Upper lobe of right lung (tissue), 1 donor: ENCODE data around the gene CHRFAM7A. TPM values are rescaled to one million over a fixed set of nuclear protein-coding genes. Genes with fewer than 3 reads are reported as not detected.
"Not testable (repeated sequence)": the region's sequence is repeated elsewhere in the genome, so short reads cannot be mapped to it uniquely, and the experiment has no call there.

Source experiments
- ATAC-seq: fragments of 200-7000 bp; cut with Tn5 transposase; one replicate; pipeline ENCODE4 v1.9.1; 2020; ENCODE audit warnings: mild to moderate bottlenecking, moderate library complexity
- DNase-seq: peaks from one replicate; pipeline ENCODE4 v3.0.0-alpha.2; 2020
- H3K27ac ChIP-seq: fragments of 200-600 bp; one replicate; pipeline ENCODE4 v1.8.0; 2022
- H3K27me3 ChIP-seq: fragments of 200-600 bp; one replicate; pipeline ENCODE4 v1.8.0; 2022; ENCODE audit warnings: mild to moderate bottlenecking
- H3K36me3 ChIP-seq: fragments of 200-600 bp; one replicate; pipeline ENCODE4 v1.8.0; 2022
- H3K4me1 ChIP-seq: fragments of 200-600 bp; one replicate; pipeline ENCODE4 v1.8.0; 2022
- H3K4me3 ChIP-seq: fragments of 200-600 bp; one replicate; pipeline ENCODE4 v1.8.0; 2022; ENCODE audit warnings: mild to moderate bottlenecking
- H3K9me3 ChIP-seq: fragments of 200-600 bp; one replicate; pipeline ENCODE4 v1.8.0; 2022
- CTCF ChIP-seq: fragments of 200-600 bp; IDR thresholded peaks from one replicate; pipeline ENCODE4 v1.8.0; 2022; ENCODE audit warnings: antibody characterized with exemption
- intact Hi-C: fragments of 100-400 bp; cut with DNase I; formaldehyde crosslinking; loops from one replicate; pipeline ENCODE4 v1.11.0; 2022
- long read RNA-seq: library from polyadenylated mRNA; unstranded; transcript quantifications from one replicate; pipeline ENCODE4 v2.0.0, GENCODE V29; 2021
- total RNA-seq: library from RNA; stranded (reverse); fragmentation: NEBNext Ultra II Directional; extraction: Animal tissue kit (Norgen Biotek cat#: 25700); gene quantifications from one replicate; pipeline ENCODE4 v1.2.1, GENCODE V29; 2021
- donor health status: DM: no; HTN: yes; CAD: no; lungs with severe emphysema.

Gene CHRFAM7A
- total RNA-seq, result 1.1 TPM
- long read RNA-seq, full-length matches to known transcripts, result 1 of 1 reads
- long read RNA-seq, partial matches to known transcripts, result 0 of 1 reads
- long read RNA-seq, other reads (novel, unspliced or antisense), result 0 of 1 reads

- H3K4me3 ChIP-seq, H3K27ac ChIP-seq, H3K9me3 ChIP-seq, H3K36me3 ChIP-seq, H3K4me1 ChIP-seq, H3K27me3 ChIP-seq, intact Hi-C loops, DNase-seq: not testable (repeated sequence)
- ATAC-seq, result peak; percentile 94
Observed at GRCh38 chr15:30392766-30393663, at the start of gene CHRFAM7A. TSS of gene CHRFAM7A (minus strand) at chr15:30393540. CDS start at chr15:30383351, 10,189 bp downstream.

GRCh38 chr15:30438348-30438747 is 45.0 kb upstream of the CHRFAM7A start:
- H3K27ac ChIP-seq, intact Hi-C loops, DNase-seq, H3K9me3 ChIP-seq, H3K4me3 ChIP-seq, H3K36me3 ChIP-seq, H3K27me3 ChIP-seq, ATAC-seq, H3K4me1 ChIP-seq: not testable (repeated sequence)

GRCh38 chr15:30435878-30436277 is 42.5 kb upstream of the CHRFAM7A start:
- H3K27me3 ChIP-seq, H3K4me3 ChIP-seq, intact Hi-C loops, ATAC-seq, H3K27ac ChIP-seq, DNase-seq, H3K9me3 ChIP-seq, H3K36me3 ChIP-seq, H3K4me1 ChIP-seq: not testable (repeated sequence)

GRCh38 chr15:30420723-30421122 is 27.4 kb upstream of the CHRFAM7A start:
- H3K27me3 ChIP-seq, H3K4me1 ChIP-seq, ATAC-seq, H3K36me3 ChIP-seq, DNase-seq, H3K4me3 ChIP-seq, H3K27ac ChIP-seq, H3K9me3 ChIP-seq, intact Hi-C loops: not testable (repeated sequence)

- intact Hi-C loops, result not testable (repeated sequence)
Observed at GRCh38 chr15:30414160-30414559, 20.8 kb upstream of the CHRFAM7A start, which contains the start of gene GOLGA8R. TSS of gene GOLGA8R (minus strand) at chr15:30414260. CDS start at chr15:30414162, 98 bp downstream.

GRCh38 chr15:30407636-30408035 is 14.3 kb upstream of the CHRFAM7A start:
- H3K4me3 ChIP-seq, intact Hi-C loops, ATAC-seq, H3K27me3 ChIP-seq, H3K27ac ChIP-seq, H3K4me1 ChIP-seq, H3K36me3 ChIP-seq, H3K9me3 ChIP-seq: not testable (repeated sequence)
- peak; percentile 41 for DNase-seq

More at GRCh38 chr15:30414160-30414559, 20.8 kb upstream of the CHRFAM7A start, which contains the start of gene GOLGA8R:
- not testable (repeated sequence) for H3K4me1 ChIP-seq, DNase-seq, H3K4me3 ChIP-seq, H3K9me3 ChIP-seq, H3K36me3 ChIP-seq, ATAC-seq, H3K27me3 ChIP-seq, H3K27ac ChIP-seq

GRCh38 chr15:30398988-30399387 is 5.6 kb upstream of the CHRFAM7A start:
- ATAC-seq (peak; percentile 72), DNase-seq (peak; percentile 84)
- H3K9me3 ChIP-seq, result not testable (repeated sequence)

GRCh38 chr15:30393664-30393991 is 288 bp upstream of the CHRFAM7A start:
- H3K36me3 ChIP-seq, H3K9me3 ChIP-seq, DNase-seq, H3K4me1 ChIP-seq, H3K27ac ChIP-seq, H3K4me3 ChIP-seq, intact Hi-C loops, H3K27me3 ChIP-seq: not testable (repeated sequence)
- peak; percentile 80 for ATAC-seq

More at GRCh38 chr15:30398988-30399387, 5.6 kb upstream of the CHRFAM7A start:
- peak; percentile 43 for TF ChIP-seq CTCF
- H3K27me3 ChIP-seq, intact Hi-C loops, H3K27ac ChIP-seq, H3K4me1 ChIP-seq, H3K36me3 ChIP-seq, H3K4me3 ChIP-seq: not testable (repeated sequence)

- DNase-seq, intact Hi-C loops, H3K9me3 ChIP-seq, H3K4me3 ChIP-seq, H3K4me1 ChIP-seq, ATAC-seq, H3K27ac ChIP-seq, H3K36me3 ChIP-seq, H3K27me3 ChIP-seq: not testable (repeated sequence)
Observed at GRCh38 chr15:30386318-30386887, 6.9 kb downstream of the CHRFAM7A start.

- intact Hi-C loops, ATAC-seq, H3K36me3 ChIP-seq, H3K4me3 ChIP-seq, H3K4me1 ChIP-seq, H3K9me3 ChIP-seq, H3K27me3 ChIP-seq, DNase-seq, H3K27ac ChIP-seq: not testable (repeated sequence)
Observed at GRCh38 chr15:30377082-30377413, 16.3 kb downstream of the CHRFAM7A start.

GRCh38 chr15:30376375-30377081 is 16.8 kb downstream of the CHRFAM7A start:
- H3K4me1 ChIP-seq, intact Hi-C loops, H3K4me3 ChIP-seq, H3K27ac ChIP-seq, DNase-seq, H3K9me3 ChIP-seq, H3K27me3 ChIP-seq, H3K36me3 ChIP-seq: not testable (repeated sequence)
- peak; percentile 34 for ATAC-seq

- intact Hi-C loops, H3K36me3 ChIP-seq, DNase-seq, H3K27ac ChIP-seq, H3K4me1 ChIP-seq, H3K27me3 ChIP-seq, H3K4me3 ChIP-seq, H3K9me3 ChIP-seq: not testable (repeated sequence)
- ATAC-seq, result peak; percentile 60
Observed at GRCh38 chr15:30375872-30376271, 17.5 kb downstream of the CHRFAM7A start.

GRCh38 chr15:30374862-30375261 is 18.5 kb downstream of the CHRFAM7A start:
- H3K9me3 ChIP-seq, H3K36me3 ChIP-seq, H3K4me1 ChIP-seq, H3K27ac ChIP-seq, H3K4me3 ChIP-seq, H3K27me3 ChIP-seq, intact Hi-C loops: not testable (repeated sequence)
- ATAC-seq (peak; percentile 23), DNase-seq (peak; percentile 52)
